ENCODE results near the gene SLC7A7.
A peak's percentile ranks its signal among the peaks of the same experiment; 100 is the strongest.
"Not testable (repeated sequence)": the region's sequence is repeated elsewhere in the genome, so short reads cannot be mapped to it uniquely, and the experiment has no call there.

Gene SLC7A7

GRCh38 chr14:22814941-22815713 is at the start of gene SLC7A7:
SLC7A7 (minus strand) TSS chr14:22815435; CDS start chr14:22813398, 2,037 bp downstream.
- no peak for DNase-seq (ENCODE audit: low read depth)

- no peak for DNase-seq (ENCODE audit: low read depth)
These were observed 49.7 kb upstream of the SLC7A7 start for GRCh38 chr14:22864979-22865378.

GRCh38 chr14:22861651-22862050 is 46.4 kb upstream of the SLC7A7 start:
- no peak for DNase-seq (ENCODE audit: low read depth)

- not testable (repeated sequence) for DNase-seq (ENCODE audit: low read depth)
These were observed 45.1 kb upstream of the SLC7A7 start for GRCh38 chr14:22860377-22860776.

- no peak for DNase-seq (ENCODE audit: low read depth)
These were observed 41.2 kb upstream of the SLC7A7 start for GRCh38 chr14:22856428-22856827.

- no peak for DNase-seq (ENCODE audit: low read depth)
These were observed 39.9 kb upstream of the SLC7A7 start for GRCh38 chr14:22854963-22855724.

GRCh38 chr14:22854296-22854695 is 39.1 kb upstream of the SLC7A7 start:
- not testable (repeated sequence) for DNase-seq (ENCODE audit: low read depth)

GRCh38 chr14:22852940-22853767 is 37.9 kb upstream of the SLC7A7 start:
- no peak for DNase-seq (ENCODE audit: low read depth)

GRCh38 chr14:22852599-22852939 is 37.3 kb upstream of the SLC7A7 start:
- DNase-seq (ENCODE audit: low read depth), result no peak

- not testable (repeated sequence) for DNase-seq (ENCODE audit: low read depth)
These were observed 36.9 kb upstream of the SLC7A7 start for GRCh38 chr14:22852178-22852577.

- DNase-seq (ENCODE audit: low read depth), result peak; percentile 93
These were observed 35.9 kb upstream of the SLC7A7 start for GRCh38 chr14:22850944-22851764.

- DNase-seq (ENCODE audit: low read depth), result no peak
These were observed 34.1 kb upstream of the SLC7A7 start for GRCh38 chr14:22849212-22849819.

- no peak for DNase-seq (ENCODE audit: low read depth)
These were observed 33.3 kb upstream of the SLC7A7 start for GRCh38 chr14:22848351-22849164.

- no peak for DNase-seq (ENCODE audit: low read depth)
These were observed 32.6 kb upstream of the SLC7A7 start for GRCh38 chr14:22847661-22848341.

- no peak for DNase-seq (ENCODE audit: low read depth)
These were observed 31.6 kb upstream of the SLC7A7 start for GRCh38 chr14:22846811-22847307.

- no peak for DNase-seq (ENCODE audit: low read depth)
These were observed 30.8 kb upstream of the SLC7A7 start for GRCh38 chr14:22845821-22846625.

- DNase-seq (ENCODE audit: low read depth), result no peak
These were observed 29.8 kb upstream of the SLC7A7 start for GRCh38 chr14:22845103-22845394.

- no peak for DNase-seq (ENCODE audit: low read depth)
These were observed 29.2 kb upstream of the SLC7A7 start for GRCh38 chr14:22844221-22845102.
